ENCODE measurements around the gene ARF5. TPM values are rescaled to one million over a fixed set of nuclear protein-coding genes. Genes with fewer than 3 reads are reported as not detected.
A peak's percentile ranks its signal among the peaks of the same experiment; 100 is the strongest.

Gene ARF5
- total and polyA plus RNA-seq, 2 donors: 133 to 205 TPM

DNA sequence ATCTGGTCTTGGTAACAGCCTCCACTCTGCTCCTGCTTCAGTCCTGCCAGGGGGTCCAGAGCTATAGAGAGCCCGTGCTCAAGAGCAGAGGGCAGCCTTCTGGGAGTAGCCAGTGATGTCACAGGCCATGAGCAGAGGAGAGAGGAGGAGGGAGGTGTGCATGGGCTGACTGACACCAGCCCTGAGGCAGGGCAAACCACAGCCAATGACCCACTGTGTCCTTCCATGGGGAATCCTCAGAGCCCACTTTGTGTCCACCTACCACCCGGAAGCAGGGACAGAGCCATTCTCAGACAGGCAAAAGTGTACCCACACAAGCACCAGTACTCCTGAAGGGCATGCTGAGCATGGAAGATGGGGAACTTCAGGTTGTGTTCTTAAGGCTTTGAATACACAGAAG is 29.8 kb downstream of the ARF5 start, which contains the start of gene PAX4:
Gene PAX4 (minus strand): TSS at position 101 of the 400 bp plus-strand sequence. CDS start 2,214 bp downstream, outside the sequence.
- 56% methylated on average over 2 of the region's 2 CpGs for WGBS
- Histone ChIP-seq H3K27me3 (ENCODE audit: control insufficient read depth in 2 of 2, insufficient read depth in 1 of 2, low read length in 1 of 2) (peaks cover 10 to 42% of the 10 kb centered on the region in 2 donors), H3K27ac (ENCODE audit: low read depth in 1 of 2, low read length in 1 of 2) (no peak within 1 kb of the TSS), H3K36me3 (ENCODE audit: control insufficient read depth in 2 of 2, insufficient read depth in 2 of 2, low read length in 1 of 2) (no peaks in the 10 kb centered on the region), H3K4me3 (ENCODE audit: low read length in 2 of 2) (no peak within 1 kb of the TSS), H3K9me3 (ENCODE audit: control insufficient read depth in 2 of 2, insufficient read depth in 1 of 2, low read length in 1 of 2) (no peaks in the 10 kb centered on the region), H3K4me1 (ENCODE audit: control insufficient read depth in 2 of 2, insufficient read depth in 2 of 2, low read length in 2 of 2) (peaks cover 0 to 8% of the 10 kb centered on the region in 2 donors)
- DNase-seq (ENCODE audit: low read depth in 6 of 9, low spot score in 9 of 9): no peak

DNA sequence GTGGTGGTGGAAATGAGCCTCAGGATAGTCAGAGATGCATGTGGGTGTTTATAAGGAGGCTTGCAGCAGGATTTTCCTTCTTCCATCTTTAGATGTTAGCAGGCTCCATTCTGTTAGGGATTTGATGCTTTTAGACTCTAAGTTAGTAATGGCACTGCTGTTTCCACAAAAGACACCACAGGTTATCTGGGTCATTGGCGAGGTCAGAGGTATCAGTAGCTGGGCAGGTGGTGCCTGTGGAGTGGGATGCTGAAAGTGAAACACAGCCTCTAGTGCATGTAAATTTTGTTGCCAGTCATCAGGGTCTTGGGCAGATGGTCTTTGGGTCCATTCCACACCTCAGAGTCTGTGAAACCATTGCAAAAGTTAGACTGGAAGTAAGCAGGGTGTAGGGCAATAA is 30.6 kb downstream of the ARF5 start:
- H3K4me1 ChIP-seq (ENCODE audit: control insufficient read depth in 2 of 2, insufficient read depth in 2 of 2, low read length in 2 of 2): peaks cover 0 to 8% of the 10 kb centered on the region in 2 donors
- 86% methylated on average over 1 of the region's 1 CpG for WGBS
- no peak for DNase-seq (ENCODE audit: low read depth in 6 of 9, low spot score in 9 of 9)
- H3K4me3 ChIP-seq (ENCODE audit: low read length in 2 of 2): no peak overlapping the region
- H3K36me3 ChIP-seq (ENCODE audit: control insufficient read depth in 2 of 2, insufficient read depth in 2 of 2, low read length in 1 of 2): no peaks in the 10 kb centered on the region
- no peak overlapping the region for H3K27ac ChIP-seq (ENCODE audit: low read depth in 1 of 2, low read length in 1 of 2)
- no peaks in the 10 kb centered on the region for H3K9me3 ChIP-seq (ENCODE audit: control insufficient read depth in 2 of 2, insufficient read depth in 1 of 2, low read length in 1 of 2)
- H3K27me3 ChIP-seq (ENCODE audit: control insufficient read depth in 2 of 2, insufficient read depth in 1 of 2, low read length in 1 of 2): peaks cover 10 to 42% of the 10 kb centered on the region in 2 donors

DNA sequence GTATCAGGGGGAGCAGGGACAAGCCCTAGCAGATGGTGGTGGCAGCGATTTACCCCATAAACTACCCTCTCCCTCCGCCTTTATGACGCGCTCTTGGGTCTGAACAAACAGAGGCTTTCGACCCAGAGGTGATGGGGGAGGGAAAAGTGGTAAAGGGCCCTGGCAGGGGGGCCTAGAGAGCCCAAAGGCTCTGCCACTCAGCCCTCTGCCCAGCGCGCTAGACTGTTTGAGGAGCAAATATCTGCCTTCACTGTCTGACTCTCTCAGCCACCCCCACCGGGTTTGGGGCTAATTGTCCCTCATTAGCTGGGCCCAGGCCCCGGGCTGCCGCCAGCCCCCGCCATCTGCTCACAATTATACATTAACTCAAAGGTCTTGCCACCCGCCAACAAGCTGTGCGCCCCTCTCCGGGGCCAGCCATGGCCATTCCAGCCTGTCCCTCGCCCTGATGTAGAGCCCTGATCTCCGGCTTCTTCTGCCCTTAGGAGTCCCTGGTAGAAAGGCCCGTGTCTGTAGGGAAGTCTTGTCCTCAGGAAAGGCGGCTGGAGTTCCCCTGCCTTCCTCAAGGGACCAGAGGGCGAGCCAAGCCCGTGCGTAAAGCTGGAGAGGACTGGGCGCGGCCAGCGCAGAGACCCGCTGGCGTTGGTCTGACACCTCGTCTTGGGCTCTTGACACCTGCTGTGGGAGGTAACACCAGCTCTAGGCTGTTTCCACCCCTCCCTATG is 31.6 kb downstream of the ARF5 start:
- Histone ChIP-seq H3K9me3 (ENCODE audit: control insufficient read depth in 2 of 2, insufficient read depth in 1 of 2, low read length in 1 of 2) (no peaks in the 10 kb centered on the region), H3K27me3 (ENCODE audit: control insufficient read depth in 2 of 2, insufficient read depth in 1 of 2, low read length in 1 of 2) (peaks cover 10 to 36% of the 10 kb centered on the region in 2 donors), H3K36me3 (ENCODE audit: control insufficient read depth in 2 of 2, insufficient read depth in 2 of 2, low read length in 1 of 2) (no peaks in the 10 kb centered on the region), H3K4me1 (ENCODE audit: control insufficient read depth in 2 of 2, insufficient read depth in 2 of 2, low read length in 2 of 2) (peaks cover 0 to 8% of the 10 kb centered on the region in 2 donors), H3K27ac (ENCODE audit: low read depth in 1 of 2, low read length in 1 of 2) (no peak overlapping the region), H3K4me3 (ENCODE audit: low read length in 2 of 2) (no peak overlapping the region)
- DNase-seq (ENCODE audit: low read depth in 6 of 9, low spot score in 9 of 9): no peak
- WGBS: 15% methylated on average over 27 of the region's 27 CpGs

DNA sequence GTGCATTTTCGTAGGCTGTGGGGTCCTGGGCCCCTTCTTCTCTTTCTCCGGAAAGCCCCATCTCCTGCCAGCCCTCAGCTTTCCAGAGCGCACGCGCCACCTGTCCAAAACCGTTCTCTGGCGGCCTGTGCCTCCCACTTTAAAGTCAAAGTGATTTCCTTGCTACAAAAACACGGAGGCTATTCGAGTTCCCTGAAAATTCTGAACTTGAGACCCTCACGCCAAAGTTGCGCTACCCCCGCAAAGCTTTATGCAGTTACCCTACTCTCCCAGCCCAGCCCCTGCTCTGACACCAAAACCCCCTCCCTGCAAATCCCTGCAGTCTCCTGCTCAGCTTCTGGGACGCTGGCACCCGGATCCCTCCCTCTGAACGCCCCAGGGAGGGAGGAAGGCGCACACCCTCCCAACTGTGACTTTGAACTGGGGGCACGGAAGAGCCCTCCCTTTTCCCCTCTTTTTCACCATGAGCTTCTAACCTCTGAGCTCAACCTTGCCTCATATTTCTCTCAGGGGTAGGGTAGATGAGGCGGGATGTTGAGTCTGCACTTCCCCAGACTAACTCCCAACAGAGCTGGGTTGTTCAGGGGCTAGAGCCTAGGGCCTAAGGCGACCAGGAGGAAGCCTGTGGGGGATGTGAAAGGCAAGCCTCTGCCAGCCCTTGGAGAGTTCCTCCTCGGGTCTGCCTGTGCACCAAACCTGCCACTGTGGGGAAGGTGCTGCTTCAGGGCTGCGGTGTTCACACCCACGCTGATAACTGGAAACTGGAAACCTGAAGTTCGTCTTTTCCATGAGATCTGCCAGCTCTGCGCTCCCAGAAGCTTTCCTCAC is 32.4 kb downstream of the ARF5 start:
- peak in 1 of 9 donors; percentile 15 for DNase-seq (ENCODE audit: low read depth in 6 of 9, low spot score in 9 of 9)
- Histone ChIP-seq H3K27me3 (ENCODE audit: control insufficient read depth in 2 of 2, insufficient read depth in 1 of 2, low read length in 1 of 2) (peaks cover 10 to 30% of the 10 kb centered on the region in 2 donors), H3K36me3 (ENCODE audit: control insufficient read depth in 2 of 2, insufficient read depth in 2 of 2, low read length in 1 of 2) (no peaks in the 10 kb centered on the region), H3K27ac (ENCODE audit: low read depth in 1 of 2, low read length in 1 of 2) (peak overlapping the region in 1 of 2 donors; percentile 13), H3K4me3 (ENCODE audit: low read length in 2 of 2) (no peak overlapping the region), H3K9me3 (ENCODE audit: control insufficient read depth in 2 of 2, insufficient read depth in 1 of 2, low read length in 1 of 2) (no peaks in the 10 kb centered on the region), H3K4me1 (ENCODE audit: control insufficient read depth in 2 of 2, insufficient read depth in 2 of 2, low read length in 2 of 2) (peaks cover 0 to 8% of the 10 kb centered on the region in 2 donors)
- 5% methylated on average over 24 of the region's 24 CpGs for WGBS

GRCh38 chr7:127625331-127625730 is 37.1 kb downstream of the ARF5 start:
- H3K27me3 ChIP-seq (ENCODE audit: control insufficient read depth in 2 of 2, insufficient read depth in 1 of 2, low read length in 1 of 2): peaks cover 7 to 12% of the 10 kb centered on the region in 2 donors
- H3K36me3 ChIP-seq (ENCODE audit: control insufficient read depth in 2 of 2, insufficient read depth in 2 of 2, low read length in 1 of 2): no peaks in the 10 kb centered on the region
- no peak for DNase-seq (ENCODE audit: low read depth in 6 of 9, low spot score in 9 of 9)
- no peak overlapping the region for H3K4me3 ChIP-seq (ENCODE audit: low read length in 2 of 2)
- no peak overlapping the region for H3K27ac ChIP-seq (ENCODE audit: low read depth in 1 of 2, low read length in 1 of 2)
- no peaks in the 10 kb centered on the region for H3K9me3 ChIP-seq (ENCODE audit: control insufficient read depth in 2 of 2, insufficient read depth in 1 of 2, low read length in 1 of 2)
- H3K4me1 ChIP-seq (ENCODE audit: control insufficient read depth in 2 of 2, insufficient read depth in 2 of 2, low read length in 2 of 2): peaks cover 0 to 6% of the 10 kb centered on the region in 2 donors

- H3K27me3 ChIP-seq (ENCODE audit: control insufficient read depth in 2 of 2, insufficient read depth in 1 of 2, low read length in 1 of 2): peaks cover 0 to 4% of the 10 kb centered on the region in 2 donors
- H3K4me1 ChIP-seq (ENCODE audit: control insufficient read depth in 2 of 2, insufficient read depth in 2 of 2, low read length in 2 of 2): no peaks in the 10 kb centered on the region
- no peak overlapping the region for H3K4me3 ChIP-seq (ENCODE audit: low read length in 2 of 2)
- WGBS: 86% methylated on average over 3 of the region's 3 CpGs
- H3K9me3 ChIP-seq (ENCODE audit: control insufficient read depth in 2 of 2, insufficient read depth in 1 of 2, low read length in 1 of 2): no peaks in the 10 kb centered on the region
- H3K27ac ChIP-seq (ENCODE audit: low read depth in 1 of 2, low read length in 1 of 2): no peak overlapping the region
- no peaks in the 10 kb centered on the region for H3K36me3 ChIP-seq (ENCODE audit: control insufficient read depth in 2 of 2, insufficient read depth in 2 of 2, low read length in 1 of 2)
- DNase-seq (ENCODE audit: low read depth in 6 of 9, low spot score in 9 of 9): no peak
These were observed 40.2 kb downstream of the ARF5 start for GRCh38 chr7:127628445-127628844.

- peaks cover 0 to 4% of the 10 kb centered on the region in 2 donors for H3K27me3 ChIP-seq (ENCODE audit: control insufficient read depth in 2 of 2, insufficient read depth in 1 of 2, low read length in 1 of 2)
- no peaks in the 10 kb centered on the region for H3K9me3 ChIP-seq (ENCODE audit: control insufficient read depth in 2 of 2, insufficient read depth in 1 of 2, low read length in 1 of 2)
- no peaks in the 10 kb centered on the region for H3K36me3 ChIP-seq (ENCODE audit: control insufficient read depth in 2 of 2, insufficient read depth in 2 of 2, low read length in 1 of 2)
- WGBS: 14% methylated on average over 5 of the region's 5 CpGs
- no peak overlapping the region for H3K4me3 ChIP-seq (ENCODE audit: low read length in 2 of 2)
- no peaks in the 10 kb centered on the region for H3K4me1 ChIP-seq (ENCODE audit: control insufficient read depth in 2 of 2, insufficient read depth in 2 of 2, low read length in 2 of 2)
- peak in 3 of 9 donors; percentile 18 to 35 (median 34) for DNase-seq (ENCODE audit: low read depth in 6 of 9, low spot score in 9 of 9)
- H3K27ac ChIP-seq (ENCODE audit: low read depth in 1 of 2, low read length in 1 of 2): no peak overlapping the region
These were observed 41.1 kb downstream of the ARF5 start for GRCh38 chr7:127629268-127629854.

GRCh38 chr7:127632276-127632910 is 44.2 kb downstream of the ARF5 start:
- no peaks in the 10 kb centered on the region for H3K36me3 ChIP-seq (ENCODE audit: control insufficient read depth in 2 of 2, insufficient read depth in 2 of 2, low read length in 1 of 2)
- 96% methylated on average over 7 of the region's 7 CpGs for WGBS
- DNase-seq (ENCODE audit: low read depth in 6 of 9, low spot score in 9 of 9): no peak

More at GRCh38 chr7:127632276-127632910, 44.2 kb downstream of the ARF5 start:
- Histone ChIP-seq H3K27ac (ENCODE audit: low read depth in 1 of 2, low read length in 1 of 2) (no peak overlapping the region), H3K4me3 (ENCODE audit: low read length in 2 of 2) (no peak overlapping the region), H3K27me3 (ENCODE audit: control insufficient read depth in 2 of 2, insufficient read depth in 1 of 2, low read length in 1 of 2) (peaks cover 0 to 8% of the 10 kb centered on the region in 2 donors), H3K4me1 (ENCODE audit: control insufficient read depth in 2 of 2, insufficient read depth in 2 of 2, low read length in 2 of 2) (peaks cover 0 to 2% of the 10 kb centered on the region in 2 donors), H3K9me3 (ENCODE audit: control insufficient read depth in 2 of 2, insufficient read depth in 1 of 2, low read length in 1 of 2) (no peaks in the 10 kb centered on the region)
